ENCODE results near the gene KCNJ3.

The KCNJ3 gene

GRCh38 chr2:154832711-154833110, 134.2 kb downstream of the KCNJ3 start:
- no peak for DNase-seq (ENCODE audit: low spot score)
- TF ChIP-seq CTCF (IDR thresholded peaks at IDR 0.05; ENCODE audit: borderline replicate concordance, control extremely low read depth, extremely low read depth, insufficient read depth, missing control alignments) = no peak
- in situ Hi-C loops (cut with MboI; ENCODE audit: low sequenced_read_pairs, unreplicated experiment) = no loop called here

GRCh38 chr2:154836632-154837031, 138.1 kb downstream of the KCNJ3 start:
- no peak for DNase-seq (ENCODE audit: low spot score)
- in situ Hi-C loops (cut with MboI; ENCODE audit: low sequenced_read_pairs, unreplicated experiment) = no loop called here
- TF ChIP-seq CTCF (IDR thresholded peaks at IDR 0.05; ENCODE audit: borderline replicate concordance, control extremely low read depth, extremely low read depth, insufficient read depth, missing control alignments) = no peak

- DNase-seq (ENCODE audit: low spot score) = no peak
- no peak for TF ChIP-seq CTCF (IDR thresholded peaks at IDR 0.05; ENCODE audit: borderline replicate concordance, control extremely low read depth, extremely low read depth, insufficient read depth, missing control alignments)
- in situ Hi-C loops (cut with MboI; ENCODE audit: low sequenced_read_pairs, unreplicated experiment) = no loop called here
Measured at GRCh38 chr2:154837035-154837434, 138.5 kb downstream of the KCNJ3 start.

GRCh38 chr2:154844513-154844912, 146.0 kb downstream of the KCNJ3 start:
- no peak for TF ChIP-seq CTCF (IDR thresholded peaks at IDR 0.05; ENCODE audit: borderline replicate concordance, control extremely low read depth, extremely low read depth, insufficient read depth, missing control alignments)
- in situ Hi-C loops (cut with MboI; ENCODE audit: low sequenced_read_pairs, unreplicated experiment) = no loop called here
- no peak for DNase-seq (ENCODE audit: low spot score)

GRCh38 chr2:154846842-154847241, 148.3 kb downstream of the KCNJ3 start:
- no peak for DNase-seq (ENCODE audit: low spot score)
- in situ Hi-C loops (cut with MboI; ENCODE audit: low sequenced_read_pairs, unreplicated experiment) = no loop called here
- no peak for TF ChIP-seq CTCF (IDR thresholded peaks at IDR 0.05; ENCODE audit: borderline replicate concordance, control extremely low read depth, extremely low read depth, insufficient read depth, missing control alignments)

- no peak for DNase-seq (ENCODE audit: low spot score)
- no peak for TF ChIP-seq CTCF (IDR thresholded peaks at IDR 0.05; ENCODE audit: borderline replicate concordance, control extremely low read depth, extremely low read depth, insufficient read depth, missing control alignments)
- in situ Hi-C loops (cut with MboI; ENCODE audit: low sequenced_read_pairs, unreplicated experiment) = no loop called here
Measured at GRCh38 chr2:154849482-154849881, 151.0 kb downstream of the KCNJ3 start.

- DNase-seq (ENCODE audit: low spot score) = no peak
- TF ChIP-seq CTCF (IDR thresholded peaks at IDR 0.05; ENCODE audit: borderline replicate concordance, control extremely low read depth, extremely low read depth, insufficient read depth, missing control alignments) = no peak
- in situ Hi-C loops (cut with MboI; ENCODE audit: low sequenced_read_pairs, unreplicated experiment) = no loop called here
Measured at GRCh38 chr2:154850532-154850931, 152.0 kb downstream of the KCNJ3 start.
